Dendritic cell treated with granulocyte-macrophage colony-stimulating factor and Interleukin-4, amounts not matched to agents 40 ng/mL and 50 ng/mL, for 4 days (primary cell): Measurements from ENCODE around the gene PRDX1.
"Not testable (repeated sequence)": the region's sequence is repeated elsewhere in the genome, so short reads cannot be mapped to it uniquely, and the experiment has no call there.

Experiments used
- H3K27ac Mint-ChIP-seq: one replicate; pipeline ENCODE4 v1.8.0; 2022; ENCODE audit warnings: mild to moderate bottlenecking, mixed read lengths
- H3K27me3 Mint-ChIP-seq: one replicate; pipeline ENCODE4 v1.8.0; 2022; ENCODE audit warnings: mild to moderate bottlenecking, mixed read lengths
- H3K36me3 Mint-ChIP-seq: one replicate; pipeline ENCODE4 v1.8.0; 2022; ENCODE audit warnings: low read depth, mixed read lengths
- H3K4me1 Mint-ChIP-seq: one replicate; pipeline ENCODE4 v1.8.0; 2022; ENCODE audit warnings: low read depth, mixed read lengths
- H3K4me3 Mint-ChIP-seq: one replicate; pipeline ENCODE4 v1.8.0; 2022; ENCODE audit warnings: mild to moderate bottlenecking, moderate library complexity, mixed read lengths
- H3K9me3 Mint-ChIP-seq: one replicate; pipeline ENCODE4 v1.8.0; 2022; ENCODE audit warnings: mixed read lengths
- intact Hi-C: fragments of 100-400 bp; cut with micrococcal nuclease; formaldehyde crosslinking; loops from one replicate; pipeline ENCODE4 v1.15.0; 2022

PRDX1 gene

GRCh38 chr1:45545553-45546310 is 24.0 kb upstream of the PRDX1 start:
- intact Hi-C loops: no loop called here
- peaks cover 6% of the 10 kb centered on the region for H3K36me3 Mint-ChIP-seq
- no peaks in the 10 kb centered on the region for H3K9me3 Mint-ChIP-seq
- peak overlapping the region; percentile 39 for H3K4me3 Mint-ChIP-seq
- H3K27me3 Mint-ChIP-seq: peaks cover 3% of the 10 kb centered on the region
- peaks cover 56% of the 10 kb centered on the region for H3K4me1 Mint-ChIP-seq
- H3K27ac Mint-ChIP-seq: peak overlapping the region; percentile 91

DNA sequence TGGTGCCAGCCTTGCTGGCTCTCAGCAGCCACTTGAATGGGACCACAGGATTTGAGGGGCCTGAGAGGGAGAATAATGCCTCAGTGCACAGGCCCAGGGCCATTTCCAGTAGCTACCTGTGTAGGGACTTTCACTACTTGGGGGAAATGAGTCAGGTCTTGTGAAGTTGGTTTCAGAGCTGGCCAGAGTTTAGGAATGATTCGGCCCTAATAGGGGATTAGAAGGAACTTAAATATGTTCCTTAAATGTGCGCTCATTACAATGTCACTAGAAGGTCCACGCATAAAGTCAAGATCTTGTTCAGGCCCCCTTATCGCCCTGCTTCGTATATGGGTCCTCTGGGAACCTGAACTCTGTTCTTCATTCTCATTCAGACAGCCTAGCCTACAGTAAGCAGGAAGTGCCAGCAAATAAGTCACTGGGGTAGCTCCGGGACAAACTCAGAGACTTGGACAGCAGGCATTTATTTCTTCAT is 23.4 kb upstream of the PRDX1 start:
- Mint-ChIP-seq H3K9me3 (no peaks in the 10 kb centered on the region), H3K36me3 (no peaks in the 10 kb centered on the region), H3K27me3 (peaks cover 3% of the 10 kb centered on the region), H3K4me1 (peaks cover 61% of the 10 kb centered on the region), H3K27ac (peak overlapping the region; percentile 91), H3K4me3 (no peak overlapping the region)
- intact Hi-C loops: no loop called here

GRCh38 chr1:45544530-45544929 is 22.8 kb upstream of the PRDX1 start:
- no peaks in the 10 kb centered on the region for H3K36me3 Mint-ChIP-seq
- intact Hi-C loops: loop anchor here (1.0 kb wide), 1 partner anchor 22 kb away; no protein-coding TSS in a partner anchor
- H3K27ac Mint-ChIP-seq: peak overlapping the region; percentile 91
- peaks cover 3% of the 10 kb centered on the region for H3K27me3 Mint-ChIP-seq
- H3K4me3 Mint-ChIP-seq: no peak overlapping the region
- no peaks in the 10 kb centered on the region for H3K9me3 Mint-ChIP-seq
- H3K4me1 Mint-ChIP-seq: peaks cover 66% of the 10 kb centered on the region

DNA sequence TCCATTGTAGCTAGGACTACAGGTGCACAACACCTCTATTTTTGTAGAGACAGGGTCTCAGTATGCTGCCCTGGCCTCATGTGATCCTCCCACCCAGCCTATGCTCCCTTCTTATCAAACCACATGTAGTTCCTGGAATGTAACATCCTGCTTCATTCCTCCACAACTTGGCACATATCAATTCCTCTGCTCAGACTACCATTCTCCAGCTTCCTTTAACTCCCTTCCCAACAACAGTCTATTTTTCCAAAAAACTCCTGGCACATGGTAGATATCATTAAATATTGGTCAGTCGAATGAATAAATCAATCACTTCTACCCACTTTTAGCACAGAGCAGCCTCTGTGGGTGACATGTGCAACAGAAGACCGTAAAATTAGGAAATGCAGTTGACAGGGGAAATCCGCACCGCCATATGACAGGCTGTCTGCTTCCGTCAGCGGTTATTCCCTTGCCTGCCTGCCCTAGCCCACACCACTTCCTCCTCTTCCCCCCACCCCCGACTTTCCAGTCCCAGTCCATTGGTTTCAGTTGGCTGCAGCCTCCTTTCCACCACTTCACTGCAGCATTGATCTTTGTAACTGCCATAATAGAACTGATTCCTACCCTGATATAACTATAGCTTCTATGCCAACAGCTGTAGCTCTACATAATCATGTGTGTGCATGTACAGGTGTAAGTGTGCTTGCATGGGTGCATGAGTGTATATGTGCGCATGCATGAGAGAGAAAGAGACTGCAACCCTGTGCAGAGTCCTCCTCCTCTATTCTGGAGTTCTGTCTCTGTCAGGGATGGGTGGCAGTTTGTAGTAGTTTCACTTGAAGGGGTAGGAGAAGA is 22.1 kb upstream of the PRDX1 start:
- Mint-ChIP-seq H3K4me1 (peaks cover 66% of the 10 kb centered on the region), H3K36me3 (no peaks in the 10 kb centered on the region), H3K9me3 (no peaks in the 10 kb centered on the region), H3K27ac (peak overlapping the region; percentile 91), H3K27me3 (peaks cover 3% of the 10 kb centered on the region), H3K4me3 (peak overlapping the region; percentile 57)
- intact Hi-C loops: loop anchor here (1.0 kb wide), 2 partner anchors 8 to 21 kb away; no protein-coding TSS in a partner anchor

GRCh38 chr1:45542591-45542990 is 20.9 kb upstream of the PRDX1 start:
- peak overlapping the region; percentile 6 for H3K4me3 Mint-ChIP-seq
- no peaks in the 10 kb centered on the region for H3K9me3 Mint-ChIP-seq

GRCh38 chr1:45541193-45541592 is 19.5 kb upstream of the PRDX1 start:
- H3K4me3 Mint-ChIP-seq: peak overlapping the region; percentile 55
- H3K36me3 Mint-ChIP-seq: no peaks in the 10 kb centered on the region
- peaks cover 58% of the 10 kb centered on the region for H3K4me1 Mint-ChIP-seq
- H3K27ac Mint-ChIP-seq: peak overlapping the region; percentile 89
- H3K9me3 Mint-ChIP-seq: no peaks in the 10 kb centered on the region
- intact Hi-C loops: no loop called here
- no peaks in the 10 kb centered on the region for H3K27me3 Mint-ChIP-seq

More at GRCh38 chr1:45542591-45542990, 20.9 kb upstream of the PRDX1 start:
- intact Hi-C loops: no loop called here
- Mint-ChIP-seq H3K36me3 (no peaks in the 10 kb centered on the region), H3K27ac (peak overlapping the region; percentile 91), H3K27me3 (peaks cover 3% of the 10 kb centered on the region), H3K4me1 (peaks cover 66% of the 10 kb centered on the region)

- intact Hi-C loops: no loop called here
- Mint-ChIP-seq H3K36me3 (no peaks in the 10 kb centered on the region), H3K27ac (peak overlapping the region; percentile 9), H3K27me3 (no peaks in the 10 kb centered on the region), H3K4me1 (peaks cover 24% of the 10 kb centered on the region), H3K9me3 (no peaks in the 10 kb centered on the region), H3K4me3 (no peak overlapping the region)
These were observed 15.2 kb upstream of the PRDX1 start for GRCh38 chr1:45536886-45537285.

DNA sequence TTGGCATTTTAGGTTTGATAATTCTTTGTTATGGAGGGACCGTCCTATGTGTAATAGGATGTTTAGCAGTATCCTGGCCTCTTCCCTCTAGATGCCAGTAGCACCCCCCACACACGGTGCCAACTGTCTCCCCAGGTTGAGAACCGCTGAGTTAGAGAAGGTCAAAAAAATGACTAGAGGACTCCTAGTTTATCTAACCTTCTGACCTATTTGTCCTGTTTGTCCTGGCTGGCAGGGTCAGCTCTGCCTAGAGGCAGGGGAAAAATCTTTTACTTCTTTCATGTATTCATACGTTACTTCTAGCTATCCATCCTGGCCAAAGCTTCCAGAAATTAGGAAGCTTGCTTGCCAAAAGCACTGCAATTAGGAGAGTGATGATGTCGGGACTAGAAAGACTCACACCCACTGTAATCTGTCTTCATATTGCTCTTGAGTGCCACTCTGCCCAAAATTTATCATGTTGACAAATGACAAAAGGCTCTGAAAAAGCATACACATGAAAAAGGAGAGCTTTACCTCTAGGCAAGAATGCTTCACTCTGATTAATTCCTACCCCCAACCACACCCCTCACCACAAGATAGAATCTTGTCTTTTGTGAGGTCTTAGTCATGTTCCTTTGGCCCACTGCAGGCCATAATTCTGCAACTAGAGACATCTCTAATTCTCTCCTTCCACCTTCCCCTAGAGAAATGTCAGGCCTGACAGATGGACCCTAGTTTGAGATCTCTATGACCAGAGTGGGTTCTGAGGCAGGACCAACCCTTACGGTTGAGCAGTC is 14.5 kb upstream of the PRDX1 start:
- Mint-ChIP-seq H3K4me3 (no peak overlapping the region), H3K27ac (no peak overlapping the region), H3K27me3 (no peaks in the 10 kb centered on the region), H3K4me1 (peaks cover 24% of the 10 kb centered on the region), H3K36me3 (no peaks in the 10 kb centered on the region), H3K9me3 (no peaks in the 10 kb centered on the region)
- intact Hi-C loops: no loop called here

- H3K27ac Mint-ChIP-seq: peak overlapping the region; percentile 6
- intact Hi-C loops: no loop called here
- peaks cover 20% of the 10 kb centered on the region for H3K4me1 Mint-ChIP-seq
- H3K36me3 Mint-ChIP-seq: no peaks in the 10 kb centered on the region
- no peaks in the 10 kb centered on the region for H3K9me3 Mint-ChIP-seq
- no peak overlapping the region for H3K4me3 Mint-ChIP-seq
- no peaks in the 10 kb centered on the region for H3K27me3 Mint-ChIP-seq
These were observed 10.2 kb upstream of the PRDX1 start for GRCh38 chr1:45531873-45532272.

- no peak overlapping the region for H3K4me3 Mint-ChIP-seq
- H3K4me1 Mint-ChIP-seq: peaks cover 25% of the 10 kb centered on the region
- intact Hi-C loops: no loop called here
- no peaks in the 10 kb centered on the region for H3K36me3 Mint-ChIP-seq
- H3K27me3 Mint-ChIP-seq: no peaks in the 10 kb centered on the region
- H3K27ac Mint-ChIP-seq: peak overlapping the region; percentile 32
- H3K9me3 Mint-ChIP-seq: no peaks in the 10 kb centered on the region
These were observed 9.0 kb upstream of the PRDX1 start for GRCh38 chr1:45530632-45531135.

DNA sequence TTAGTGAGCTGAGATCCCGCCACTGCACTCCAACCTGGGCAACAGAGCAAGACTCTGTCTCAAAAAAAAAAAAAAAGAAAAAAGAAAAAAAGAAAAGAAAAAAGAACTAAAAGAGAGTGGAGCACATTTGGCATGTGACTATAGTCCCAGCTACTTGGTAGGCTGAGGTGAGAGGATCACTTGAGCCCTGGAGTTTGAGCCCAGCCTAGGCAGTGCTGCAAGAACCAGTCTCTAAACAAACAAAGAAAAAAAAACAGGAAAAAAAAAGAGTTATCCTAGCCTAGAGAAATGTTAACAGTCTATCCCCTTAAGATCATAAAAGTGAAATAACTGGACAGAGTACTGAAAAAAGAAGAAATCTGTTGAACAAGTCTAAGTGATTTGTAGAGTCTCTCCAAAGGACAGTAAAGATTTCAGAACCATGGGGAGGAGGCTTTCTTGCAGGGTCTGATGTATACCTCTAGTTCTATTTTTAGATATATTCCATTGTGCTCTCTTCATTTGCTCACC is 4.5 kb upstream of the PRDX1 start:
- Mint-ChIP-seq H3K36me3 (peaks cover 7% of the 10 kb centered on the region), H3K27ac (peak overlapping the region; percentile 11), H3K27me3 (no peaks in the 10 kb centered on the region), H3K4me1 (peaks cover 39% of the 10 kb centered on the region), H3K9me3 (no peaks in the 10 kb centered on the region), H3K4me3 (no peak overlapping the region)
- intact Hi-C loops: no loop called here

DNA sequence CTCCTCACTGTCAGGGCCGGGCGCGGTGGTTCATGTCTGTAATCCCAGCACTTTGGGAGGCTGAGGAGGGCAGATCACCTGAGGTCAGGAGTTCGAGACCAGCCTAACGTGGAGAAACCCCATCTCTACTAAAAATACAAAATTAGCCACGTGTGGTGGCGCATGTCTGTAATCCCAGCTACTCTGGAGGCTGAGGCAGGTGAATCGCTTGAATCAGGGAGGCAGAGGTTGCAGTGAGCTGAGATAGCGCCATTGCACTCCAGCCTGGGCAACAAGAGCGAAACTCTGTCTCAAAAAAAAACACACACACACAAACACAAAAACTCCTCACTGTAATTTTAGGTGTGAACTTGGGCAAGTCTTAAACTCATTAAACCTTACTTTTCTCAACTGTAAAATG is 2.3 kb upstream of the PRDX1 start:
- intact Hi-C loops, H3K27ac Mint-ChIP-seq, H3K9me3 Mint-ChIP-seq, H3K27me3 Mint-ChIP-seq, H3K4me3 Mint-ChIP-seq: not testable (repeated sequence)
- Mint-ChIP-seq H3K36me3 (peaks cover 28% of the 10 kb centered on the region), H3K4me1 (peaks cover 49% of the 10 kb centered on the region)

- peaks cover 33% of the 10 kb centered on the region for H3K36me3 Mint-ChIP-seq
- H3K4me1 Mint-ChIP-seq: peaks cover 54% of the 10 kb centered on the region
- intact Hi-C loops, H3K27me3 Mint-ChIP-seq, H3K4me3 Mint-ChIP-seq, H3K9me3 Mint-ChIP-seq: not testable (repeated sequence)
- peak overlapping the region; percentile 98 for H3K27ac Mint-ChIP-seq
These were observed 1.8 kb upstream of the PRDX1 start for GRCh38 chr1:45523516-45523915.
